ENCODE results near the gene OPCML.

OPCML gene

GRCh38 chr11:132448334-132448995, 1083.8 kb downstream of the OPCML start:
- FAIRE-seq, result no peak

GRCh38 chr11:132447761-132448160, 1084.5 kb downstream of the OPCML start:
- FAIRE-seq, result no peak

GRCh38 chr11:132445859-132446291, 1086.4 kb downstream of the OPCML start:
- no peak for FAIRE-seq

- FAIRE-seq, result no peak
These were observed 1087.4 kb downstream of the OPCML start for GRCh38 chr11:132444911-132445310.

GRCh38 chr11:132439711-132440255, 1092.5 kb downstream of the OPCML start:
- no peak for FAIRE-seq

GRCh38 chr11:132438418-132438817, 1093.9 kb downstream of the OPCML start:
- no peak for FAIRE-seq

GRCh38 chr11:132430429-132431062, 1101.8 kb downstream of the OPCML start:
- FAIRE-seq, result no peak

- no peak for FAIRE-seq
These were observed 1102.6 kb downstream of the OPCML start for GRCh38 chr11:132429685-132430084.

- FAIRE-seq, result no peak
These were observed 1104.7 kb downstream of the OPCML start for GRCh38 chr11:132427611-132428010.

GRCh38 chr11:132424433-132424832, 1107.9 kb downstream of the OPCML start:
- no peak for FAIRE-seq

GRCh38 chr11:132423266-132423665, 1109.0 kb downstream of the OPCML start:
- FAIRE-seq, result no peak

- no peak for FAIRE-seq
These were observed 1109.6 kb downstream of the OPCML start for GRCh38 chr11:132422722-132423121.

GRCh38 chr11:132421555-132421954, 1110.7 kb downstream of the OPCML start:
- FAIRE-seq, result no peak

- FAIRE-seq, result no peak
These were observed 1117.8 kb downstream of the OPCML start for GRCh38 chr11:132414451-132414850.

- no peak for FAIRE-seq
These were observed 1121.9 kb downstream of the OPCML start for GRCh38 chr11:132410383-132410782.

GRCh38 chr11:132409573-132410355, 1122.5 kb downstream of the OPCML start:
- no peak for FAIRE-seq

- no peak for FAIRE-seq
These were observed 1123.4 kb downstream of the OPCML start for GRCh38 chr11:132408877-132409276.

GRCh38 chr11:132405728-132406127, 1126.6 kb downstream of the OPCML start:
- no peak for FAIRE-seq

GRCh38 chr11:132402071-132402684, 1130.1 kb downstream of the OPCML start:
- no peak for FAIRE-seq

- FAIRE-seq, result no peak
These were observed 1136.0 kb downstream of the OPCML start for GRCh38 chr11:132396318-132396717.

- no peak for FAIRE-seq
These were observed 1136.9 kb downstream of the OPCML start for GRCh38 chr11:132395434-132395833.

- FAIRE-seq, result no peak
These were observed 1152.8 kb downstream of the OPCML start for GRCh38 chr11:132379540-132379939.
